H9 (cell line): ENCODE measurements around the gene ELF2. TPM values are rescaled to one million over a fixed set of nuclear protein-coding genes. Genes with fewer than 3 reads are reported as not detected.

Experiments
- DNase-seq: peaks from one replicate; pipeline ENCODE4 v3.0.0-alpha.2; 2017
- H2AFZ ChIP-seq: one replicate; pipeline ENCODE4 v1.6.1; 2013; ENCODE audit warnings: mild to moderate bottlenecking, low read length, control low read depth, moderate library complexity
- H2AK5ac ChIP-seq: 2 replicates; pipeline ENCODE4 v1.6.1; 2013; ENCODE audit warnings: low read length, control low read depth, mixed read lengths; ENCODE audit not compliant: insufficient read length
- H2BK120ac ChIP-seq: one replicate; pipeline ENCODE4 v1.6.1; 2013; ENCODE audit warnings: low read depth, mild to moderate bottlenecking, low read length, control low read depth, inconsistent platforms; ENCODE audit not compliant: poor library complexity, severe bottlenecking
- H2BK12ac ChIP-seq: 2 replicates; pipeline ENCODE4 v1.6.1; 2013; ENCODE audit warnings: low read length, control low read depth, mixed read lengths, low read depth; ENCODE audit not compliant: insufficient read length
- H2BK15ac ChIP-seq: 2 replicates; pipeline ENCODE4 v1.6.1; 2013; ENCODE audit warnings: low read depth, low read length, control low read depth
- H2BK20ac ChIP-seq: one replicate; pipeline ENCODE4 v1.6.1; 2013; ENCODE audit warnings: low read depth, mild to moderate bottlenecking, low read length, control low read depth, inconsistent platforms; ENCODE audit not compliant: poor library complexity, severe bottlenecking
- H2BK5ac ChIP-seq: 2 replicates; pipeline ENCODE4 v1.6.1; 2013; ENCODE audit warnings: low read length, control low read depth, mixed read lengths; ENCODE audit not compliant: insufficient read length
- H3K14ac ChIP-seq: 2 replicates; pipeline ENCODE4 v1.6.1; 2013; ENCODE audit warnings: low read length, control low read depth; ENCODE audit not compliant: insufficient read depth
- H3K18ac ChIP-seq: 2 replicates; pipeline ENCODE4 v1.6.1; 2013; ENCODE audit warnings: low read depth, mild to moderate bottlenecking, mixed read lengths, low read length, control low read depth; ENCODE audit not compliant: insufficient read length
- H3K23ac ChIP-seq: 2 replicates; pipeline ENCODE4 v1.6.1; 2013; ENCODE audit warnings: low read length, control low read depth, mixed read lengths, low read depth; ENCODE audit not compliant: insufficient read length
- H3K23me2 ChIP-seq: 2 replicates; pipeline ENCODE4 v1.6.1; 2013; ENCODE audit warnings: low read depth, mild to moderate bottlenecking, mixed read lengths, low read length, control low read depth; ENCODE audit not compliant: insufficient read length, poor library complexity, severe bottlenecking
- H3K27ac ChIP-seq: 2 replicates; pipeline ENCODE4 v1.5.1; 2013; ENCODE audit warnings: low read length, control low read depth, mixed read lengths, low read depth; ENCODE audit not compliant: insufficient read length
- H3K27me3 ChIP-seq: 2 replicates; pipeline ENCODE4 v1.6.1; 2013; ENCODE audit warnings: low read length, control low read depth, inconsistent platforms; ENCODE audit not compliant: insufficient read depth
- H3K4ac ChIP-seq: 2 replicates; pipeline ENCODE4 v1.6.1; 2013; ENCODE audit warnings: low read depth, mild to moderate bottlenecking, control low read depth, inconsistent platforms, low read length, moderate library complexity
- H3K4me1 ChIP-seq: 2 replicates; pipeline ENCODE4 v1.6.1; 2013; ENCODE audit warnings: low read length, control low read depth, inconsistent platforms; ENCODE audit not compliant: insufficient read depth
- H3K4me2 ChIP-seq: 2 replicates; pipeline ENCODE4 v1.6.1; 2013; ENCODE audit warnings: low read length, control low read depth, mixed read lengths; ENCODE audit not compliant: insufficient read length, insufficient read depth
- H3K56ac ChIP-seq: 2 replicates; pipeline ENCODE4 v1.6.1; 2013; ENCODE audit warnings: low read depth, mild to moderate bottlenecking, mixed read lengths, low read length, control low read depth; ENCODE audit not compliant: insufficient read length
- H3K79me1 ChIP-seq: 2 replicates; pipeline ENCODE4 v1.6.1; 2013; ENCODE audit warnings: low read depth, mild to moderate bottlenecking, moderate library complexity, low read length, control low read depth, inconsistent platforms; ENCODE audit not compliant: insufficient read depth, poor library complexity, severe bottlenecking
- H3K79me2 ChIP-seq: 2 replicates; pipeline ENCODE4 v1.6.1; 2013; ENCODE audit warnings: low read length, control low read depth, inconsistent platforms; ENCODE audit not compliant: insufficient read depth
- H3K9ac ChIP-seq: 2 replicates; pipeline ENCODE4 v1.6.1; 2013; ENCODE audit warnings: low read length, control low read depth, mixed read lengths; ENCODE audit not compliant: insufficient read length; ENCODE audit errors: extremely low read depth
- H3K9me3 ChIP-seq: one replicate; pipeline ENCODE4 v1.6.1; 2013; ENCODE audit warnings: low read depth, low read length, inconsistent platforms; ENCODE audit not compliant: control insufficient read depth
- H3T11ph ChIP-seq: one replicate; pipeline ENCODE4 v1.6.1; 2013; ENCODE audit warnings: mild to moderate bottlenecking, low read length, control low read depth, inconsistent platforms
- H4K20me1 ChIP-seq: one replicate; pipeline ENCODE4 v1.6.1; 2013; ENCODE audit not compliant: control insufficient read depth, insufficient read length, insufficient read depth
- H4K5ac ChIP-seq: 2 replicates; pipeline ENCODE4 v1.6.1; 2013; ENCODE audit warnings: low read depth, mild to moderate bottlenecking, mixed read lengths, low read length, control low read depth; ENCODE audit not compliant: insufficient read length
- H4K8ac ChIP-seq: replicated peaks from 2 replicates; pipeline ENCODE4 v1.6.1; 2013; ENCODE audit warnings: low read length, control low read depth, mixed read lengths, low read depth; ENCODE audit not compliant: insufficient read length
- H4K91ac ChIP-seq: 2 replicates; pipeline ENCODE4 v1.6.1; 2013; ENCODE audit warnings: low read depth, mild to moderate bottlenecking, moderate library complexity, mixed read lengths, low read length, control low read depth; ENCODE audit not compliant: insufficient read length
- H3K27ac Mint-ChIP-seq, 3 experiments: 2 replicates in 2 of 3; 3 replicates in 1 of 3; pipeline ENCODE4 v1.8.0; 2020 to 2021; ENCODE audit warnings: mixed read lengths in 3 of 3, mild to moderate bottlenecking in 1 of 3, moderate library complexity in 1 of 3
- H3K27me3 Mint-ChIP-seq: 2 replicates; pipeline ENCODE4 v1.8.0; 2021; ENCODE audit warnings: low read depth, mild to moderate bottlenecking, moderate library complexity, mixed read lengths
- H3K36me3 Mint-ChIP-seq, 3 experiments: 2 replicates in 2 of 3; 3 replicates in 1 of 3; pipeline ENCODE4 v1.8.0; 2020 to 2021; ENCODE audit warnings: low read depth in 3 of 3, mixed read lengths in 3 of 3; ENCODE audit not compliant: insufficient read depth in 1 of 3
- H3K4me1 Mint-ChIP-seq, 2 experiments: 2 replicates each; pipeline ENCODE4 v1.8.0; 2020; ENCODE audit warnings: mixed read lengths in 2 of 2
- H3K4me3 Mint-ChIP-seq, 2 experiments: 2 replicates in 1 of 2; 3 replicates in 1 of 2; pipeline ENCODE4 v1.8.0; 2020 to 2021; ENCODE audit warnings: mild to moderate bottlenecking in 2 of 2, mixed read lengths in 2 of 2, moderate library complexity in 1 of 2
- H3K9me3 Mint-ChIP-seq, 2 experiments: 2 replicates in 1 of 2; 3 replicates in 1 of 2; pipeline ENCODE4 v1.8.0; 2020; ENCODE audit warnings: mild to moderate bottlenecking in 2 of 2, mixed read lengths in 2 of 2, moderate library complexity in 1 of 2
- WGBS: extraction: QIAGEN DNeasy Blood & Tissue Kit; methylation state at CpG from one replicate; pipeline ENCODE4 v1.1.7; 2013; ENCODE audit warnings: missing lambda C conversion rate, low lambda C conversion rate, mixed read lengths; ENCODE audit not compliant: insufficient read length; ENCODE audit errors: extremely low coverage; 5-methylcytosine and 5-hydroxymethylcytosine counted together
- total RNA-seq: library from RNA; stranded (reverse); gene quantifications from 2 replicates; pipeline ENCODE4 v1.2.1, GENCODE V29; 2021
- TF ChIP-seq, protein P1 (sequence below): fragments of 200-600 bp; sonication (generic); conservative IDR thresholded peaks from 3 replicates; pipeline ENCODE4 v1.8.0; 2021; ENCODE audit warnings: antibody characterized with exemption, mild to moderate bottlenecking

ELF2 gene
- total RNA-seq, 1 experiment from 2014 or later = 49.6 TPM

DNA sequence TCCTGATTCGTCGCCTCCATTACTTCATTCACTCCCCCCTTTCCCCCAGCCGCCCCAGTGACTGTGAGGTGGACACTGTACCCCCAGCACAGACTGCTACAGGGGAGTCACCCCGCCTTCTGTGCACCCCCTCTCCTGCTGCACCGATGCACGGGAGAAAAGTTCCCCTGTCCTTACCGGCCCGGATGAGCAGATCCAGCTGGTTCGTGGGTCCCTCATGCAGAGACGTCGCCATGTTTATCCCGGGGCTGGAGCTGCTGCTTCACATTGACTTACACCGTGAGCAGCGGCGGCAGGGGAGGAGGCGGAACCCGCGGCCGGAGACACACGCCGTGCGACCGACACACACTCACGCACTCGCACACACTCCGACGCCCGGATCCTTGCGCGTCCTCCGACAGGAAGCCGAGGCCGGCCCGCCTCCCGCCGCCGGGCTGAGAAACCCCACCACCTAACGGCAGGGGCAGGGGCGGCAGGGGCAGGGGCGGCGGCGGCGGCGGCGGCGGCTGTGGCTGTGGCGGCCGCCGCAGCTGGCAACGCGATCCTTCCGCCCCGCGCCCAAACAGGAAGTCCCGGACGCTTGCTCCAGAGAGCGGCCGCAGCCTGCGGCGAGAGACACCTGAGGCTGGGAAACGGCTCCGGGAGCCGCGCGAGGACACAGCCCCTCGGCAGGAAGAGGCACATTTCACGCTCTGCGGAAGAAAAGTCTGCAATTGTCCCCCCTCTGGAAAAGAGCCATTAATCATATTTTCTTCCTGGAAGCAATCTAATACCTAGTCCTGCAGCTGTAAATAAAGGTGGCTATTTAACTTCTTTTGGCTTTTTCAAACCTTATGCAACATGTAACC lies 92.8 kb downstream of the ELF2 start:
- TF ChIP-seq, protein P1, sequence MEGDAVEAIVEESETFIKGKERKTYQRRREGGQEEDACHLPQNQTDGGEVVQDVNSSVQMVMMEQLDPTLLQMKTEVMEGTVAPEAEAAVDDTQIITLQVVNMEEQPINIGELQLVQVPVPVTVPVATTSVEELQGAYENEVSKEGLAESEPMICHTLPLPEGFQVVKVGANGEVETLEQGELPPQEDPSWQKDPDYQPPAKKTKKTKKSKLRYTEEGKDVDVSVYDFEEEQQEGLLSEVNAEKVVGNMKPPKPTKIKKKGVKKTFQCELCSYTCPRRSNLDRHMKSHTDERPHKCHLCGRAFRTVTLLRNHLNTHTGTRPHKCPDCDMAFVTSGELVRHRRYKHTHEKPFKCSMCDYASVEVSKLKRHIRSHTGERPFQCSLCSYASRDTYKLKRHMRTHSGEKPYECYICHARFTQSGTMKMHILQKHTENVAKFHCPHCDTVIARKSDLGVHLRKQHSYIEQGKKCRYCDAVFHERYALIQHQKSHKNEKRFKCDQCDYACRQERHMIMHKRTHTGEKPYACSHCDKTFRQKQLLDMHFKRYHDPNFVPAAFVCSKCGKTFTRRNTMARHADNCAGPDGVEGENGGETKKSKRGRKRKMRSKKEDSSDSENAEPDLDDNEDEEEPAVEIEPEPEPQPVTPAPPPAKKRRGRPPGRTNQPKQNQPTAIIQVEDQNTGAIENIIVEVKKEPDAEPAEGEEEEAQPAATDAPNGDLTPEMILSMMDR = peak; percentile 42; the same call in 2 of the 3 replicates

More for the DNA sequence above, 92.8 kb downstream of the ELF2 start:
- Histone ChIP-seq H3K27ac (peak overlapping the region; percentile 49), H3K4me2 (peak overlapping the region; percentile 97), H4K5ac (no peak overlapping the region), H2BK15ac (no peak overlapping the region), H3K23me2 (peaks cover 11% of the 10 kb centered on the region), H3K9me3 (no peaks in the 10 kb centered on the region), H2BK120ac (no peak overlapping the region), H2AFZ (no peak overlapping the region), H3K79me2 (peaks cover 10% of the 10 kb centered on the region; the same call in 1 of the 2 replicates), H4K91ac (no peak overlapping the region), H3K14ac (peak overlapping the region; percentile 83), H3T11ph (no peak overlapping the region), H3K79me1 (no peaks in the 10 kb centered on the region), H2AK5ac (no peak overlapping the region), H3K4ac (no peak overlapping the region), H4K20me1 (no peaks in the 10 kb centered on the region), H3K18ac (peak overlapping the region; percentile 59), H3K4me1 (no peaks in the 10 kb centered on the region), H3K56ac (no peak overlapping the region), H2BK5ac (no peak overlapping the region), H3K9ac (peak overlapping the region; percentile 65), H2BK12ac (no peak overlapping the region), H3K23ac (no peak overlapping the region), H4K8ac (no peak overlapping the region), H3K27me3 (no peaks in the 10 kb centered on the region), H2BK20ac (no peak overlapping the region)
- H3K4me3 Mint-ChIP-seq = peak overlapping the region; percentile 97 to 99
- peak overlapping the region; percentile 98 to 100 (median 99) for H3K27ac Mint-ChIP-seq
- peaks cover 19 to 20% of the 10 kb centered on the region in 2 experiments for H3K4me1 Mint-ChIP-seq
- no peaks in the 10 kb centered on the region for H3K9me3 Mint-ChIP-seq
- H3K36me3 Mint-ChIP-seq = 0 out of 7 replicates have a peak, but pooled peaks cover 0 to 3% (median 0%) of the 10 kb centered on the region in 3 experiments
- H3K27me3 Mint-ChIP-seq = no peaks in the 10 kb centered on the region; the same call in 1 of the 2 replicates
- peak; percentile 85 for DNase-seq
- no CpG with 5 or more reads among the region's 68 CpGs for WGBS
